NCI-H1048 (cell line): ENCODE measurements around the gene PARVG.

ENCODE experiments used
- DNase-seq: peaks from one replicate; lab custom pipeline; 2025; lab: John Stamatoyannopoulos, UW

The PARVG gene

DNA sequence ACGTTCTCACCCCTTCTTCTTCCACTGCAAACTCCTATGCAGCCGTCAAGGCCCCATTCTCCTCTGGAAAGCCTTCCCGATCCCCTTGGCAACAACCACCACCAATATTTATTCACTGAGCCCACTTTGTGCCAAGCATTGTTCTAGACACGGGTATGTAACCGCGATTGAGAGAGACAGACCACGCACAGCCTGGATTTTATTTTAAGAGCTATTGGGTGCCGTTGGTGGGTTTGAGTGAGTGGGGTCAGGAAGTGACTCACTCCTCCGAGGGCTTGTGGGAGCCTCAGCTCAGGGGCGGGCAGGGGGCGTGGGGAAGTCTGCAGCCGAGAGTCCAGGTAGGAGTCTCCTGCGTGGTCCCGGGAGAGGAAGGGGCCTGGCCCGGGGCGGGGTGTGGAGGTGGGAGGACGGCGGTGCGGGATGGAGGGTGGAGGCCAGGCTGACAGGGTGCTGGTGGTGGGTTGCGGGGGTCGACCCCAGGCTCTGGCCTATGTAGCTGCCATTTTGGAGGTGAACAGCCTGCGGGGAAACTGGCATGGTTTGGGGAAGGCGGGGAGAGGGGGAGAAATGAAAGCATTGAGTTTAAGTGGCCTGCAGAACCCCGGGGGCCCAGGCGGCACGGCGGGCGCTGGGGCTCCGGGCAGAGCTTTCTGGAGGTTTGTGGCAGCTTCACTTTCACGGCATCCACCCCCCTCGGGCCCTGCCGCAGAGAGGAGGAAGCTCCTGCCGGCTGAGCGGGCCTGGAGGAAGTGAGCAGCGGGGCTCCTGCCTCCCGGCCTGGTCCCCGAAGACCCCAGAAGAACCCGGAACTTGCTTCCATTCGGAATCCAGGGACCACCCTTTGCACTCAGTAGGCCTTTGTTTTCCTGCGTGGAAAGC is 547 bp downstream of the PARVG start:
- DNase-seq, result no peak

DNA sequence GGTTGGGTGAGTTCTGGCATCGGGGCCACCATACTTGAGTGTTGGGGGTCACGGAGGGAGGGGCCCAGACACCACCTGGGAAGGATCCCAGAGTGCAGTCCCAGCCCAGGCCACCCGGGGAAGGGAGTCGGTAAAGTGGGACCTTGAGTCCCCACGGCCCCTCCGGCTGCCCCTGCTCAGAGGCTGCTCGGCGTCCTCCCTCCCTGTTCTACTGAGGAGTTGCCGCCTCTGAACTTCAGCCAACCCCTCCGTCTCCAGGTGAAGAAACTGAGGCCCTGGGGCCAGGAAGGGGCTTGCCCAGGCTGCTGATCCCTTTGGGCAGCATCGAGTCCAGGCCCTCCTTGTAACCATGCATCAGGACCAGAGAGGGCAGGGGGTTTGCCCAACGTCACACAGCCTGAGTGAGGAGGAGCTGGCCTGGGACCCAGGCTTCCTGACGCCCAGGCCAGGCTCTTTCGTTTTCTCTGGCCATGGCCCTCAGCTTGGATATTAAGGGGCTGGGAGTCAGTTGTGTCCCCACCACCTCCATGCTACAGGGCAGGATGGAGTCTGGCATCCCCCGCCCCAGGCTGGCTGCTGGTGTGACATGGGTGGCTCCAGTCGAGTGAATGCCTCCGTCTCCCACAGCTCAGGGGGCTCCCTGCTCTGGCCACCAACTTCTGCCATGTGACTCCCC is 1.3 kb downstream of the PARVG start:
- DNase-seq, result no peak

DNA sequence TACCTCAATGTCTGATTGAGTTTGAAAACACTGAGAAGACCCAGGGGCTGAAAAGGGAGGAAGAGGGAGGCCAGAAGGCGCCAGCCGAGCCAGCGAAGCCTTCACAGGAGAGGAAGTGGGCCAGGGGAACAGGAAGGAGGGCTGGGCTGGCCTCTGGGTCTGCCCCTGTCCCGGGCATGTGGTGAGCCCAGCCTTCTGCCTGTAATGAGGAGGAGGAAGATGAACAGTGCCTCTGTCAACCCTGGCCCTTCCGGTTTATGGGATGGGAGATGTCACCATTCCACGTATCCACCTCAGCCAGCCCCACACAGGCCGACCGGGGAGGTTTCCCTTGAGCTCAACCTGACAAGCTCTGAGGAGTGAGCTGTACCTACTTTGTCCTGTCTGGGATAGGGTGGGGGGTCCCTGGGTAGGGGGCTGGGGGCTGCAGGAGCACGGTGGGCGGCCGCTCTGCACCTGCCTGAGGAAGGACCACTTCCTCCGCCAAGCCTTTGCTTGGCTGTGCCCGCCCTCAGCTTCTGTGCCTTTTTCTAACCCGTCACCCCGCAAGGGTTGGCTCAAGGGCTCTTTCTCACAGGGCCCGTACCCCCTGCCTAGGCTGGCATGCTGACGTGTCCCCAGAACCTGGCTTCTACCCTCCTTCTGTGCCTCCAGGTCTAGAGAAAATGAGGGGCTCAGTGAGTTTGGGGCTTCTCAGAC is 2.0 kb downstream of the PARVG start:
- no peak for DNase-seq

DNA sequence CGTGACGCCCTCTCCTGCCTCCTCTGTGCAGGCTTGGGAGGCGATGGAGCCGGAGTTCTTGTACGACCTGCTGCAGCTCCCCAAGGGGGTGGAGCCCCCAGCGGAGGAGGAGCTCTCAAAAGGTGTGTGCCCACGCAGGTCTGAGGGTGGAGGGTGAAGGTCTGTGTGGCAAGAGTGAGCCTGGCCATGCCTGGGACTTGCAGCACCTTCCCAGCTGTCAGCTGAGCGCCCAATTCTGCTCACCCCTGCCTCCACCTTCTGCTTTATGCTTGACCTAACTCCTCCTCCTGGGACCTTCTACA is 2.5 kb downstream of the PARVG start:
- DNase-seq, result no peak

DNA sequence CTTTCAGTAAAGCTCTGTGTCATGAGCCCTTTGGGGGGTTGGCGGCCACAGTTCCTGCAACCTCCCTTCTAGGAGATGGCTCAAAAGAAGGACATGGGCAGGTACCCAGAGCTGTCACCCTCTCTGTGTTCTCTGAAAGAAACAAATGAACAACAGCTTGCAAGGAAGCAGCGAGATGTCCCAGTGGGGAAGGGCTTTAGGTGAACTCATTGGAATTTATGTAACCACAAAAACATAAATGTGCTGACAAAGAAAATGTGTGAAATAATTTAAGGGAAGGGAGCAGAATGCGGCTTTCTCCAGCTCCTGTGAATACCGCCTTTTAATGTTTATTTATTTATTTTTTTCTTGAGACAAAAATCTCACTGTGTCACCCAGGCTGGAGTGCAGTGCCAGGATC is 3.3 kb downstream of the PARVG start:
- no peak for DNase-seq

DNA sequence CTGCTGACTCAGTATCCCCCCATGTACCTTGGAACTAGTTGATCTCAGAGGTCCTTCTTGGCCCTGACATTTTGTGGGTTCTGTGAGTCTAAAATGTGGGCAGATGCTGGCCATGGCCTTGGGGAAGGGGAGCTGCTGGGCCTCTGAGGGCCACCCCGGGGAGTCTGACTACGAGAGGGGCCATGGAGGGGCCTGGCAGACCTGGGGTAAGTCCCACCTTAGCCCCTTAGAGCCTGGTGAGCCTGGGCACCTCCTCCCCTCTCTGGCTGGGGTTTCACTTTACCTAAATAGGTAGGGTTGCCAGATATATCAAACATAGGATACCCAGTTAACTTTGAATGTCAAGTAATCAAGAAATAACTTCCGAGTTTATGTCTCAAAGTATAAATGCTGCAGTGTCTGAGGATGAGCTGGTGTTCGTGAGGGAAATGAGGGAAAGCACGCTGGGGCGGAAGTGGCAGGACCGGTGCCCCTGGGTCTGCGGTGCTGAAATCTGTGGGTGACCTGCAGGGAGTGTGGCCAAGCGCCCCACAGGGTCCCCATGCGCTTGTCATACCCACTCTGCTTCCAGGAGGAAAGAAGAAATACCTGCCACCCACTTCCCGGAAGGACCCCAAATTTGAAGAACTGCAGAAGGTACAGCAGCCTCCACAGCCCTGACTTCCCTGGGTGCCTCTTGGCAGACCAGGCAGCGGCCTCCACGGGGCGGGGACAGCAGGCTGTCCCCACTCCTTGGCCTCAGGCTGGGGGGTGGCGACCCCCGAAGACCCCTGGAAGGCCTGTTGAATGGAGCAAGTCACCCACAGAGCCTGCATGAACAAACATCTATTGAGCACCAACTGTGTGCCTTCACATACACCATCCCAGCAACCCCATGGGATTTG is 4.8 kb downstream of the PARVG start:
- DNase-seq, result no peak

DNA sequence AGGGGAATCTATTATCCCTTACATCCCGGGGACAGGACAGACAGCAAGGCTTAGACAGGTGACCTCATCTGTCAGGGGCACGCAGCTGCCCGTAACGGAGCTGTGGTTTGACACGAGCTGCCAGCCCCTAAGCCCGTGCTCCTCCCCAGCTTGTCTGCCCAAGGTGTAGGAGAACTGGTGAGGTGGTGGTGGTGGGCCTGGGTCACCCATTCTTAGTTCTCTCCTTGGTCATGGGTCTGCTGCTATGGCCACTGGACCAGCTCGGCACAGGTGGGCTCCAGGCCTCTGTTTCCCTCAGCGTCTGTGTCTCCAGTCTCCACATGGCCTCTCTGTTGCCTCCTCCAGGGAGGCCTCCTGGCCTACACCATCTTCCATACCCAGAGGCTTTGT is 5.4 kb downstream of the PARVG start:
- no peak for DNase-seq

DNA sequence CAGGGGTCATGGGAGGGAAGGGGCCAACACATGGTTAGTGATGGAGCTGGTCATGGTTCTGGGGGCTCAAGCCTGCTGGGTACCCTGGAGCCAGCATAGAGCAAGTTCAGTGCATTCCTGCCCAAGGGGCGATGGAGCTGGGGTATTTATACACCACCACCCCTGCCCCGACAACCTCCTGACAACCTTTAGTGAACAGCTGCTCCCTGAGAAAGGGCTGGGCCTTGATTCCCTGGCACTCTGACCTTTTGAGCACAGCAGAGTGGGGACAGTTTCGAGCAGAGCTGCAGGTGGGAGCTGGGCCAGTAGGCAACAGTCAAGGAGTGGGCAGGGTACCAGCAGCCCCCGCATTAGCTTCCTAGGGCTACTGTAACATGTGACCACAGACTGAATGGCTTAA is 6.0 kb downstream of the PARVG start:
- DNase-seq, result no peak

DNA sequence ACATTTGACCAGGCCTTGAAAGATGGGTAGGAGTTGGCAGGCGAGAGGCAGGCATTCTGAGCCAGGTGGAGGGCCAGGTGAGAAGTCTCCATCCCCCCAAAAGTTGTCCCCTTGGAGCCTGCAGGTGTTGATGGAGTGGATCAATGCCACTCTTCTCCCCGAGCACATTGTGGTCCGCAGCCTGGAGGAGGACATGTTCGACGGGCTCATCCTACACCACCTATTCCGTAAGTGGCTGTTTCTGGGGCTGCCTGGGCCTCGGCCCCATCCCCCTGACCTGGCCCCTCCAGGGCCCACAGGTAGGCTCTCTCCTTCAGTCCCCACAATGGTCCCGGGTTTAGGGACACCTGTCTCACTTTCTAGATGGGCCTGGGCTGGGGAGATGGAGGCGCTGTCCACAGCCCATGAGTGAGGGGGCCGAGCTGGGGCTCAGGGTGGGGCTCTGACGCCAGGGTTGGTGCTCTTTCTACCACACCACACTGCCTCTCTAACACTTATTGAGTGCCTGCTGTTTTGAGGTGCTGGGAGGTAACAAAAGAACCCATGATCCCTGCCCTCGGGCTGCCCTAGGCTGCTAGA is 7.0 kb downstream of the PARVG start:
- DNase-seq, result no peak

DNA sequence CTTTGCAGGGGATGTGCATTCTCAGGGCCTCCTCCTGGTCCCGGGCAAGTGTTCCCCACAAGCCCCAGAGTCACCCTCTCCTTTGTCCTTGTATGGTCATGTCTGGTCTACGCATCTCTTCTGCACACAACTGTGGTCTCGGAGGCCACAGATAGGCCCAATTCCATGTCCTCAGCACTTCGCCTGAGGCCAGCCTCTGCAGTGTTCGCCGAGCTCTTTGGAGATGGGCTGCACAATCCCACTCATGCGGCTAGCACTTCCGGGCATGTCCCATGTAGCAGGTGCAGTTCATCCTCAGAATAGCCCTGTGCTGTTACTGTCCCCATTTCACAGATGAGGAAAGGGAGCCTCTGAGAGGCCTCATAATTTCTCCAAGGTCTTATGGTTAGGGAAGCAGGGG is 7.6 kb downstream of the PARVG start:
- DNase-seq, result no peak

DNA sequence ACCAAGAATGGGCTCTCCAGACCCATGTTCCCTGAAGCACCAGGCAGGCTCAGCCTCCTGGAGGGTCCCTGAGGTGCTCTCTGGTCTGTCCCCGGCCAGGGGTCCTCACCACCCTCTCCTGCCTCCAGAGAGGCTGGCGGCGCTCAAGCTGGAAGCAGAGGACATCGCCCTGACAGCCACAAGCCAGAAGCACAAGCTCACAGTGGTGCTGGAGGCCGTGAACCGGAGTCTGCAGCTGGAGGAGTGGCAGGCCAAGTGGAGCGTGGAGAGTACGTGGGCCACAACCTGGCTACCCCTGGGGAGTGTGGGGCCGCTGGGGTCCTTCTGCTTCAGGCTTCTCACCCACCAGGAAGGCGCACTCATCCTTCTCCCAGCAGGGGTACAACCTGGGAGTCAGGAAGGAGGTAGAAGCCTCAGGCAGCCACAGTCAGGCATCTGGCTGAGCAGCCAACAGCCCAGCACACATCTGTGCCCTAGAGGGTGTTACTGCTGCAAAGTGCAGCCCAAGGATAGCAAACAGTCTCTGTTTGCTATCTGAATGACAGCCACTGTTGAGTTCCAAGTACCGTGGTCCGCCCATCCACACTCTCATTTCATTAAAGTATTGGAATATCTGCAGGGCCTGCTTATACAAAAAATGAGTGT is 8.4 kb downstream of the PARVG start:
- no peak for DNase-seq

DNA sequence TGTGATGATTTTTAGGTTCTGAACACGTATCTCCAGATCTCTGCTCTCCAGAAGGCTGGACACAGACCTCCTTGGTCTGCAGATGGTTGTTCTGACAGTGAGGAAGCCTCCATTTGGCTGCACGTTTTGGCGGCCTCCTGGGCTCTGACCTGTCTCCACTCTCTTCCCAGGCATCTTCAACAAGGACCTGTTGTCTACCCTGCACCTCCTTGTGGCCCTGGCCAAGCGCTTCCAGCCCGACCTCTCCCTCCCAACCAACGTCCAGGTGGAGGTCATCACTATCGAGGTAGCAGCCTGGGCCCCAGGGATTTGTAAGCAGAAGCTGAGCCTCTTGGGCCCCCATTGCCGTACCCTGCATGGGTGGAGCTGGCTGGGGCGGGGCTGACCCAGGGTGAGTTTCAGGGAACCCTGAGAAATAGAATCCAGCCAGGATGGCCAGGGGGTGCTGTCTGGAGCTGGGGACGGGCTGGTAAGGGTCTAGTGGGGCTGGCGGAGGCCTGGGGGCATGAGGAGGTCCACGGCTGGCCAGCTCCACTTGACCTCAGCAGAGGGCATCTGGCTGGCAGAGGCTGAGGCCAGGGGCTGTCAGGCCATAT is 9.8 kb downstream of the PARVG start:
- DNase-seq, result no peak

DNA sequence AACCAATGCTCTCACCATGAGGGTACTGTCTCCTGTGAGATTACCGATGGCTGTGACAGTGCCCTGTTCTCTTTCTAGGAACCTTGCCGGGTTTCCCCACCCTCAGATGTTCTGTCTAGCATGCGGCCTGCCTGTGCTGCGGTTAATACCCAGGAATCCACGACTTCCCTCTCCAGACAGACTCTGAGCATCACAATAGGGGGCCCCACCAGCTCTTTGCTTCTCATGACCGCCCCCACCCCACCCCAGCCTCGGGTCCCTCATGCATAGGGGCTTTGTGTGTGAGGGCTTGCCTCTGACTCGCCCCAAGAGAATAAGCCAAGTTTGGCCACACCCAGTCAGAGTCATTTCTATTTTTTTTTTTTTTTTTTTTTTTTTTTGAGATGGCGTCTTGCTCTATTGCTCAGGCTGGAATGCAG is 10.3 kb downstream of the PARVG start:
- DNase-seq, result no peak

DNA sequence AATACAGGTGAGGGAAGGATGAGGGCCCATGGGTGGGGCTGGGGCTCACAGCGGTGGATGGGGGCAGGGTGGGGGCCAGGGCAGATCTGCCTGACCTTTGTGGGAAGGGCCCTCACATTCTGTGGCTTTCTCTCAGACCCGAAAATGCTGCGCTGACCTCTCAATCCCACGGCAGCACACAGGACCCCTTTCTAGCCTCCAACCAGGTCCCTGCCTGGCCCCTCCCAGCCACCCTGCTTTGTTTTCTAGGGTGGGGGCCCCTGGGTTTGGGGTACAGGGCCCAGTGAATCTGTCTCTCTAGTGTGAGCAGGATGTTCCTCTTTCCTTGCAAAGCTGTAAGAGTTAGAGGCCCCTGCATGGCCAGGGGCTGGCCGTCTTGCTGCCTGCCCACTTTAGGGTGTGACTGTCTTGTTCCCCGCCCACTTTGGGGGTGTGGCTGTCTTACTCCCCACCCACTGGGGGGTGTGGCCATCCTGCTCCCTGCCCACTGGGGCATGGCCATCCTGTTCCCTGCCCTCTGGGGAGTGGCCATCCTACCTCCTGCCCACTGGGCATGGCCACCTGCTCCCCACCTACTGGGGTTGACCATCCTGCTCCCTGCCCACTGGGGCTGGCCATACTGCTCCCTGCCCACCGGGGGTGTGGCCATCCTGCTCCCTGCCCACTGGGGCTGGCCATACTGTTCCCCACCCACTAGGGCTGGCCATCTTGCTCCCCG is 11.5 kb downstream of the PARVG start:
- no peak for DNase-seq

DNA sequence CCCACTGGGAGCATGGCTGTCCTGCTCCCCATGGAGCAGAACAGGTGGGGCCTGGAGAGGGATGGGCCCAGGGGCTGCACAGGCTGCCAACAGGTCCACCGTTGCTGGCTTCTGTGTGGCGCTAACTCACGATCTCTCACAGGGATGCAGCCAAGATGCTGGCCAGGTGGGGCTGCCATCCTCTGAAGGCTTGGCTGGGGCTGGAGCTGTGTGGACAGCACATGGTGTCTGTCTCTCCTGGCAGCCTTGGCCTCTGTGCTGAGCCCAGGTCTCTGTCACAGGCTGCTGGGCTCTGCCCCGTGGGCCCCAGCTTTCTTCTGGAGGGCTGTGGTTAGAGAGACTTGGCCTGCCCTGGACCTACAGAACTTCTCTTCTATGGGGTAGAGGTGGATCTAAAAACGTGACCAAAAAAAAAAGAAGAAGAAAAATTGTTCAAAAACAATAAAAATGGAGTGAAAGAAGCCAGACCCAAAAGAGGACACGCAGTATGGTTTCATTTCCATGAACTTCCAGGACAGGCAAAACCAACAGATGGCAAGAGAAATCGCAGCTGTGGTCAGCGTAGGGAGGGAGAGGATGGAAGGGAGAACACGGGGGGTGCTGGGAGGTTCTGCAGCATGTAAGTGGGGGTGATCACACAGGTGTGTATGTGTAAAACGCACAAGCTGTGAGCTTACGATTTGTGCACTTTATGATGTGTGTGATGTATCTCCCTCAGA is 12.2 kb downstream of the PARVG start:
- DNase-seq, result no peak

DNA sequence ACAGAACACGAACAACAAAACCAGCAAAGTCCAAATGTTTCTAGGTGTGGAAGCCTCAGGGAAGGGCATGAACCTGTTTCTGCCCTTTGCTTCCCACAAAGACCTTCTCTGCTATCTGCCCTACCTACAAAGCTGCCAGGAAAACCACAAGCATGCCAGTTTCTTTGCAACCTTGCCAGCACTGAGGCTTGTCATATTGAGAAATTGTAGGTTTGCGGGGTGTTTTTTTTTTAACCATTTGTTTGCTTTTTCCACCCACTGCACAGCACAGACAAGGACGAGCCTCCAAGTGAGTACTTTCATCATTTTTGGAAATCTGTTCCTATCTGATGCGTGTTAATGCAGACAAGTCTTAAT is 12.8 kb downstream of the PARVG start:
- DNase-seq, result no peak

DNA sequence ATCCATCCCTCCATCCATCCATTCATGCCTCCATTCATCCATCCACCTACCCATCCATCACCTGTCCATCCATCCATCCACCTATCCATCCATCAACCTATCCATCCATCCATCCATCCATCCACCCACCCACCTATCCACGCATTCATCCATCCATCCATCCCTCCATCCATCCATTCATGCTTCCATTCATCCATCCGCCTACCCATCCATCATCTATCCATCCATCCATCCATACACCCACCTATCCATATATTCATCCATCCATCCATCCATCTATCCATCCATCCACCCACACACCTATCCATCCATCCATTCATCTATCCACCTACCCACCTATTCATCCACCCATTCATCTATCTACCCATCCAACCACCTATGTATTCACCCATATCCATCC is 13.8 kb downstream of the PARVG start:
- no peak for DNase-seq

DNA sequence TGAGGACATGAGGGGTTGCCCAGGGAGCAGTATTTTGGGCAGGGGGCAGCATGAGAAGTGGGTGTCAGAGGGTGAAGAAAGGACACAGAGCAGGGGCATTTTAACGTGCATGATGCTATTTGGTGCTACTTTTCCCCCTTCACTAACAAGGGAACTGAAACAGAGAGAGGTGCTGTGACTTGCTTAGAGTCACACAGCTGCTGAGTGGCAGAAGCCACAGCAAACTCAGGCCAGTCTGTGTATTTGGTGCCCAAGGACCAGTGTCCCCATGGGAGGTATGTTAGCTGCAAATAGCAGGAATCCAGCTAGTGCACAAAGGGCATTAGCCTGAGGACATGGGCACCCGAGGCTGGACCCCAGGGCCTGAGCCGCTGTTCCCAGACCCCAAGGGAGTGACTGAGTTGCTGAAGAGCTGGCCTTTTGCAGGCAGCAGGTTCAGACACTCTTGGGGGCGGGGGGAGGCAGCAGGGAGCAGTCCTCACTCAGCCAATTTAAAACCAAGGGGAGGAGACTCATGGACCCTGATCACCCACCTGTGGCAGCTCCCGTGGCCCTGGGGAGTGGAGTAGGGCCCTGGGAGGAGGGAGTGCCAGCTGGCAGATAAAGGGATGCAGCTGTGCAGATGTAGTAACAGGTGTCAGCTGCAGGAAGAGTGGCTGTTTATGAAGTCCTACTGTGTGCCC is 14.6 kb downstream of the PARVG start:
- no peak for DNase-seq

DNA sequence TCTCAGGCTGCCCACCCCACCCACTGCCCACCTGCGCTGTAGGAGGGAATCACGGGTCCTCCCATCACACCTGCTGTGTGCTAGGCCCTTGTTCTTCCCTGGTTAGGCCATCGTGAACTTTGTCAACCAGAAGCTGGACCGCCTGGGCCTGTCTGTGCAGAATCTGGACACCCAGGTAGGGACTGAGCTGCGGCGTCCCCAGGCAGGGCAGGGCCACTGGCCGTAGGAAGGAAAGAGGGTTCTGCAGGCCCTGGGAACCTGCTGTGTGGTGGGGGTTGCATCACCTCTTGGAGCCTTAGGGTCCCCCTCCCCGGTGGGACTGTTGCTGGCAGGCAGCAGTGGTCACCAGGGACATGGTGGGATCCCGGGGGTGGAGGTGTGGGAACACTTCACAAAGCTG is 15.5 kb downstream of the PARVG start:
- no peak for DNase-seq
